ENCODE measurements around the gene TNFRSF14. TPM values are rescaled to one million over a fixed set of nuclear protein-coding genes. Genes with fewer than 3 reads are reported as not detected.

Gene TNFRSF14
- total and polyA plus RNA-seq, 2 of the 13 experiments (the other 11 are each of a cell fraction or from before 2014, with no cell fraction given), result 11.9 to 49.9 TPM

GRCh38 chr1:2571348-2571747 lies 15.2 kb downstream of the TNFRSF14 start (continued):
- TF ChIP-seq LCORL (IDR thresholded peaks at IDR 0.05) (no peak), LCORL (CRISPR knock-in tag; IDR thresholded peaks at IDR 0.05) (peak; percentile 91), IRF2 (CRISPR knock-in tag; IDR thresholded peaks at IDR 0.05) (no peak), RBM22 (optimal IDR thresholded peaks at IDR 0.05; ENCODE audit: low read length) (no peak), ZNF501 (CRISPR knock-in tag; IDR thresholded peaks at IDR 0.05) (peak; percentile 35; the same call in 1 of the 2 replicates), KLF6 (CRISPR knock-in tag; IDR thresholded peaks at IDR 0.05) (no peak), ZMYM2 (CRISPR knock-in tag; IDR thresholded peaks at IDR 0.05) (peak; percentile 94), USF2 (IDR thresholded peaks at IDR 0.05; ENCODE audit: low read depth, low read length) (no peak), USF2 (CRISPR knock-in tag; IDR thresholded peaks at IDR 0.05; ENCODE audit: borderline replicate concordance) (no peak), ZNF614 (CRISPR knock-in tag; IDR thresholded peaks at IDR 0.05; ENCODE audit: borderline replicate concordance) (0 out of 2 replicates have a peak, but pooled peaks have one; percentile 19), ZNF646 (CRISPR knock-in tag; IDR thresholded peaks at IDR 0.05) (no peak), SOX13 (IDR thresholded peaks at IDR 0.05) (no peak), SOX13 (CRISPR knock-in tag; conservative IDR thresholded peaks at IDR 0.05 in 1 of 2, IDR thresholded peaks at IDR 0.05 in 1 of 2) (peak in 1 of 2 experiments; percentile 54; a peak in 1 of 4 replicates), NFKBIZ (CRISPR knock-in tag; IDR thresholded peaks at IDR 0.05) (no peak), ZFP36L2 (CRISPR knock-in tag; IDR thresholded peaks at IDR 0.05) (no peak), HOXA7 (CRISPR knock-in tag; IDR thresholded peaks at IDR 0.05) (no peak), MTERF4 (CRISPR knock-in tag; IDR thresholded peaks at IDR 0.05) (no peak)

Measured in HepG2 (cell line).